ENCODE results near the gene LPP.

DNA sequence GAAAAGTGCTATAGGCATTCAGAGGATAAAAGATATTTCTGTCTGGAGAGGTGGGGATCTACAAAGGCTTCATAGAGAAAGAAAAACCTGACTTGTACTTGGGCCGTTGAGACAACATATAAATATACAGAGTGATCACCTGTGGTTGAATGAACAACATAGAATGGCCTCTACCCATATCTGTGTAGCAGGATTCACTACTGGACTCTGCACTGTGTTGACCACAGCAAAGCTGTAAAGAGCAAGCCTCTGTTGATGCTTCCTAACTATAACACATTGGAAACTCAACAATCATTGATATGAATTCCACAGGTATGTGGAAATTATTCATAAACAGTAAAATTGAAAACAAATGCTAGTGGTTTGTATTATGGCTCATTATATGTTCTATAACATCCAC, 19.1 kb upstream of the LPP start:
- TF ChIP-seq POLR2AphosphoS5 (IDR thresholded peaks at IDR 0.05; ENCODE audit: borderline replicate concordance, low read depth, low read length): no peak
- no peak for TF ChIP-seq EZH2 (IDR thresholded peaks at IDR 0.05)
- no peak for TF ChIP-seq FOXP2 (optimal IDR thresholded peaks at IDR 0.05; ENCODE audit: control extremely low read depth, extremely low read length, insufficient read depth)

Data from SK-N-MC (cell line).